ENCODE results near the gene MPPED1.

MPPED1 gene

DNA sequence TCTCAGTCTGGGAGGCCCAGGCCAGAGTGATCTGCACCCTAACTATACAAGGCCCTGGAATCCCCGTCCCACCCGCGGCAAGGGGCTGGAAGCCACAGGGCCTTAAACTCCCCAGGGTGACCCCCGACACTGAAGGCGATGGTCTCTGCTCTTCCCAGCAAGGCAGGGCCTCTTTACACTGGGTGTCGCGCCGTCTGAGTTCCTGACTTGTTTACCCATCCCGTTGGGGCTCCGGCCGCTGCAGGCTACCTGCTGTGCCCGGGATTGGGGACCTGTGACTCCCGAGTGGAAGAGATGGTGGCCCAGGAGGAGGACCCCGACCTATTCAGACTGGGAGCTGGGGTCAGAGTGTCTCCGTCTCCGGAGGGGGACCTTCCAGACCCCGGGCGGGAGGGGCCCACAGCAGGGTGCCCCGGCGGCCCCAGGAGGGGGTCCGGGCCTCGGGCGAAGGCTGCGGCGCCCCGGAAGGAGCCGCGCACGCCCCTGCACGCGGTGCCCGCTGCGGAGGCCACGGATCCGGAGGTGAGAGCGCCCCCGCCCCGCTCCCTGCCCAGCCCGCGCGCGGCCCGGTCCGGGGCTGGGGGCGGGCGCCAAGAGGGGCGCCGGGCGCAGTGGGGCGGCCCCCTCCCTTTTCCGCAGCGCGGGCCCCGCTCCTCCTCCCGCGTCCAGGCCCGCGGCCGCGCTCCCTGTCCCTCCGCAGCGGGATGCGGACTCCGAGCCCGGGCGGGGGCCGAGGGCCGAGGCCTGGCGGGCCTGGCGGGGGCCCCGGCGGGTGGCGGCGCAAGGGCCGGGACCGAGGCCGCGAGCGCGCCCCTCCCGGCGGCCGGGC lies 560 bp upstream of the MPPED1 start:
- no peak for DNase-seq (ENCODE audit: low spot score)

DNA sequence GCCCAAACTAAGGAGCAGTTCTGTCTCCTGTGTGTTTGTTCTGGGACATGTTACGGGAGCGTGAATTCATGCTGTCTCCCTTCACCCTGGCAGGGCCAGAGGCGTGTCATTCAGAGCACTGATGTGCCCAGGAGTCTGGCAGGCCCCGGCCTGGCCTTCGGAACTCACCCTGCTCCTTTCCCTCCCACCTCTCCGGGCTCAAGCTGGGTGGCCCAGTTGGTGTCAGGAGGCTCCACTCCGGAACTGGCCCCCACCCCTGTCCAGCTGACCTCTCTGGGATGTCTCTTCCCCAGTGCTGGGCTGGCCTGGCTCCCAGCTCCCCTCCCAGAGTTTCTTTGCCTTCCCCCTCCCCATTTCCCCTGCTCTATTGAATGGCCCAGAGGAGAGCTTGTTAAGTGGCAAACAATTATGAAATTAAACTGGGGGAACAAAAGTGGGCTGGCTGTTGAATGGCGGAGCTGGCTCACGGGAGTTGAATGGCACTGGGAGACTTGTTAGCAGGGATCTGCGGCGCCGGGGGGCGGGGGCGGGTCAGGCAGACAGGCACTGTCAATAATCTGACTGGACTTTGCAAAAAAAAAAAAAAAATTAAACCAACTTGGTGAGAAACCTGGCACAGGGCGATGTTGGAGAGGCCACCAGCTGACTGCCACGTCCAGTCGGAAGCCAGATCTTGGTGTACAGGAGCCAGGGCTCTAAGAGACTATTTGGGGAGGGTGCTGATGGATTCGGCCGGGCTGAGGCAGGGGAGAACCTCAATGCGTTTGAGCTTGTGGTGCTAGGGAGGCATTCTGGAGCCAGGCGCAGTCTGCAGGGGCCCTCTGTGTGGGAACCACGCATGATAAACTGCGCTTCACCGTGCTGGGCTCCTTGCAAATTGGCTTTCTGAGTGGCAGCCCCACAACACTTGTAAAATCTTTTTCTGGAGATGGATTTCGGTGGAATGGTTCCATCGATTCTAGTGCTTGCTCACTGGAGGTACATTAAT lies 1.3 kb downstream of the MPPED1 start:
- DNase-seq (ENCODE audit: low spot score), result no peak

DNA sequence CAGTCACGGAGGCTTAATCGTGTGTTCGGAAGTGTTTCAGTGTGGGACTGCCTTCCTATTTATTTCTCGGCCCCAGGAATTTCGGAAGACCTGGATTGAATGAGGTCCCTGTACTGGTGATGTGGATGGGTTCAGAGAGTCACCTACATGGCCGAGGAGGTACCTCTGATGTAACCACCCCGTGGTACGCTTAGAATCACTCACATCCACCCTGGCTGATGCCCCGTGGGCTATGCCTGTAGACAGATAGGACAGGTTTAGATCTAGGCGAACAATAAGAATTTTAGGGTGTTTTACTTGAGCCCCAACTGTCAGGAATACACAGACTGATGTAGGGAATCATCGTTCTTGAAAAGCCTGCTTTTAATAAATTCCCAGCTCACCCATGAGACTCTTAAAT lies 2.0 kb downstream of the MPPED1 start:
- no peak for DNase-seq (ENCODE audit: low spot score)

DNA sequence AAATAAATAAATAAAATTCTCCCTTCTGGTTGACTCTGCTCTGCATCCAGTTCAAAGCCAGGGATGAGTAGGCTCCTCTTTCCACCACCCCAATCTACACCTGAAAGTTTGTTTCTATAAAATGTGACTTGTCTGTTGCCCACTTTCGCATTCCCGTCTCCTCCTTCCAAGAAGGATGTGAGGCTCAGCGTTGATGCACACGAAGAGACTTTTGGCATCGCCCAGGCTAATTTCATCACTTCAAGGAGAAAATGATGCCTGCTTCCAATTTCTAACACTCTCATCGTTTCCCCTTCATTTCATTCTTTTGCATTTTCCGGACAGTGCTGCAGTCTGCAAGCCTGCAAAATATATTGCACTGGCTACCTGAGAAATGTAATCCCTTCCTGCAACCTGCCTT lies 3.9 kb downstream of the MPPED1 start:
- no peak for DNase-seq (ENCODE audit: low spot score)

DNA sequence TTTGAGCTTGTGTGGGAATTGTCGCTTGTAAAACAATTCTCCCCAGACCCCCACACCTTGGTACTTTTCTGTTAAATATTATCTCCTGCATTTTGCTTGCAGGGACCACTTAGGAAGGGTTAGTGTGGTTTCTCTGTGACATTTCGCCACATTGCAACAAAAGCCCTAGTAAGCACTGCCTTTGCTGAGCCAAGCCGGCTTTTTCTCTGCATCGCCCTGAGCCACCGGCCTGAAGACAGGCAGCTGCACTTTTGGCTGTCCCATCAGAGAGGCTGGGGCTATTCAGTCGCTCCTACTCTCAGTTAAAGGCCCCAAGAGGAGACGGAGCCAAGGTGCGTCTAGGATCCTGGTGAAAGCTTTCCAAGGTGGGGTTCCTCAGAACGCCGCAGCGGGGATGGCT lies 5.7 kb downstream of the MPPED1 start:
- no peak for DNase-seq (ENCODE audit: low spot score)

DNA sequence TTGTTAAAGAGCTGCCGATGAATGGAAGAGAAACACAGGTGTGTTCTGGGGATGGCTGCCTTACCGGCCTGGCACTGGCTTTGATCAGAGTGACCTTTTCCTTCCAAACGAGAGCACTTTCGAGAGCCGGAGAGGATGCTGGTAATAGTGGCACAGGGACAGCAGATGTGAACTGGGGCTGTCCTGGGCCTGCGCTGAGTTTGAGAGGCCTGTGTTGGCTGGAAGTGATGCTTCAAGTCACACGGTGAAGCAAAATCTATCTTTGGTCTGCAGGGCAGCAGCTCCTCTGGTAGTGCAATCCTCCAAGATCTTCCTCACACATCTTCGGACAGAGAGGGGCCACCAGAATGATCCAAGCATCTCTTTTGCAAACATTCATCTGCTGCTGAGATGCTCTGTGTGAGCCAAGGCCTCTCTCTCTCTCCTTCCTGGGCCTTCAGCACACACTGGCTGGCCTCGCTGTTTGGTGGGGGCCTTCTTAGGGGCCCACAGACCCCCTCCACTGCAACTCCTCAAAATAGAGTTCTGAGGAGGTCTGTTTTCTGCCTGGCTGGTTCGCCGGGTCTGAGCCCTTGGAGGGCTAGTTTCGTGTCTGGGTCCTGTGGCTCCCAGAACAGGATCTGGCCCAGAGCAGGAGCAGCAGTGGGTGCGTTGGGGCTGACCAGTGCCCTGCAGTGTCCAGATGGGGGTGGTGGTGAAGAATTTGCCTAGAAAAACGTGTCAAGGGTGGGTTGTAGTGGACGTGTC lies 6.4 kb downstream of the MPPED1 start:
- DNase-seq (ENCODE audit: low spot score), result no peak

DNA sequence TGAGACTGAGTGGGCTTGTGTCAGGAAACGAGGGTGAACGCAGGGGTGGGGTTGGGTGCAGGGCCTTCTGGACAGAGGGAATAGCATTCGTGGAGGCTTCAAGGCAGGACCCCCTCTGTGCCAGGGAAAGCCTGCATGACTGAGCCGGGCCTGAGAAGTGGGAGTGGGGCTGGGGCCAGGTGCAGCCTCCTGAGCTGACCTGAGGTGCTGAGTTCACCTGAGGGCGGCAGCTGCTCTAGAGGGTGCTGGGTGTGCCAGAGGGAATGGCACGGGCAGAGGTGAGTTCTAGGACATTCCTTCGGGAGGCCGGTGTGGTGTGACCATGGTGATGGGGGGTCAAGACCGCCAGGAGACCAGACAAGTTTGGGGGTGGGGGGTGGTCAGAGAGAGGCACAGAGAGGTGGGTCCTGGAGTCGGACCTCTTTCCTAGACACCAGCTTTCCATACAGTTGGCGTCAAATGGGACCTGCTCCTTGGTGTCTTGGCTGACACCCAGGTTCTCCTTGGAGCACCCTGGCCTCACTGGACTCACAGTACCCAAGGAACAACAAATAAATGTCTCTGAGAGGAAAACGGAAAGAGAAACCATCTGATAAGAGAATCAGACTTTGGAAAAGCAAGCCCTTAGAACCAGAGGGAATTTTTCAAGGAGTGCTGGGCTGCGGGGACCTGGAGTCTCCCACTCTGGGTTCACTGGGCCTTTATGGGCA lies 7.7 kb downstream of the MPPED1 start:
- no peak for DNase-seq (ENCODE audit: low spot score)

DNA sequence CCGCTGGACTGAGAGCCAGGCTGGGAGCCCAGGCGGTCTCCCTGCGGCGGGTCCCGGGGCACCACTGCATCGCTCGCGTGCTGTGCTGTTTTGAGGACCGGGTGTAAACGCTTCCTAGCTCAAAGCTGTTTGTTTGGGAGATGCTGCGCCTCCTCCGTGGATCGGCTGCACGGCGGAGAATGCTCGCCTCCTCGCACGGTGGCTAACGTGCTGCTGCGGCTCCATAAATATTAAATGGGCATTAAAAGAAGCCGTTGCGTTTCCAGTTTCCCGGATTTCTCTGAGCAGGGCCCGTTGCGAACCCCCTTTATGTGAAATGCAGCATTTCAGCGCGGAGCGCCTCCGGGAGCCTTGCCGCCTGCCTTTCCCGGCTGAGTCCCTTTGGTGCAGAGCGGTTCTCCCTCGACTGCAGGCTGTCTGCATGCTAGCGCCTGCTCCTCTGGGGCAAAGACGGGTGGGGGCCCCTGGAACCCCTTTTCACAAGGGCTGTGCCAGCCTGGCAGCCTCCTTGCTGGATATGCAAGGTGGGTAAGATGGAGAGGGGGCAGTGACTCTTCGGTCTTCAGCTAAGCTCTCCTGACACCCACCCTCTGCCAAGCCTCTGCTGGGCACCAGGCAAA lies 9.3 kb downstream of the MPPED1 start:
- no peak for DNase-seq (ENCODE audit: low spot score)

DNA sequence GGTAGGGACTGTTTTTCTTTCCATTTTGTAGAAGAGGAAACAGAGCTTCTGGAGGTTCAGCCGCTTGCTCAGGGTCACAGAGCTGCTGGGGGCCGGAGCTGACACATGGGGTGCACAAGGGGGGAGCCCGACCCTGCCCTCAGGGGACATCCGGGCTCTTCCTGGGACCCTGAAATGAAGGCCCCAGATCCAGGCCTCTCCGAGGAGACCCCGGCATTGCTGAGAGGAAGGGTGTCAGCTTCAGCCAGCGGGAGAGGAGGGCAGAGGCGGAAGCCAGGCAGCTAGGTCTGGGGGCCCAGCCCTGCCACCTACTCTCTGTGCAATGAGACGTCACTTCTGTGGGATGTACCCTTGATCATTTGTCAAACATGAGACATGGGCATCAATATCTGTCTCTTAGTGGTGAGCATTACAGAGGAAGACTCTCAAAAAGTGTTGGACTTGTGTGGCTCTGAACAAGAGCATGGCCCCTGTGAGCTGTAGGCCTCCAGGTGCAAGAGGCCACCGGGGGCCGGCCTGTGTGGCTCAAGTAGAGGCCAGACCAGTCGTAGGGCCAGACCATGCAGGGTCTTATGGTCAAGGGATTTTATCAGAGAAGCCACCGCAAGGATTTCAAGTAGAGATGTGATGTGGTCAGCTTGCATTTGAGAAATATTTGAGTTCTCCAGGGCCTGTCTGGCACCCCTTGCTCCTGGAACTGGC lies 10.3 kb downstream of the MPPED1 start:
- no peak for DNase-seq (ENCODE audit: low spot score)

DNA sequence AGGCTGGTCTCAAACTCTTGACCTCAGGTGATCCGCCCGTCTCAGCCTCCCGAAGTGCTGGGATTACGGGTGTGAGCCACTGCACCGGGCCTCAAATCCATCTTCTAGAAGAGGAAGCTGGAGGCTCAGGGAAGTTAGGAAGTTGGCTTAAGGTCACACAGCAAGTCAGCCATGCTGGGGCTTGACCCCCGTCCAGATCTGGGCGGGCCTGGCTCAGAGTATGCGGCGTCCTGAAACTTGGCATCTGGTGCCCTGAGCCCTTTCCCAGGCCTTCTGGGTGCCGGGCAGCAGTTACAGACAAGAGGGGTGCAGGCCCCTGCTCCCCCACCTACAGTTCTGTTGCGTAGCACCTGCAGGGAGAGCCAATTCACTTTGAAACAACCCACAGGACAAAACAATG lies 11.2 kb downstream of the MPPED1 start:
- no peak for DNase-seq (ENCODE audit: low spot score)

DNA sequence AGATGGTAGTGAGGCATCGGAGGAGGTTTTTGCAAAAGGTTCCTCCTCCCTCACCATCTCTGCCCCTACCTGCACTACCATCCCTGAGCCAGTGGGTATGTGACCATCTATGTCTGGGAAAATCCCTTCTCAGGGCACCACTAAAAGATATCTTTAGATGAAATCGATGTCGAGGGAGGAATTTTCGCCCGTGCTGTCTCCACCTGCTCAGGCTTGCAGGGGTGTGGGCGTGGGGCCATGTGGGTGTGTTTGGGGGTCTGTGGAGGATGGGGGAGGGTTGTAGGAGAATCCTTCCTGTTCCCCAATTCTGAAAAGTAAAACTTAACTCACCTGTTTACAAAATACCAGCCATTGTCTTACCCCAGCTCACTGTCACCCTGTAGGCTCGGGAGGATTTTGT lies 12.4 kb downstream of the MPPED1 start:
- DNase-seq (ENCODE audit: low spot score), result no peak

DNA sequence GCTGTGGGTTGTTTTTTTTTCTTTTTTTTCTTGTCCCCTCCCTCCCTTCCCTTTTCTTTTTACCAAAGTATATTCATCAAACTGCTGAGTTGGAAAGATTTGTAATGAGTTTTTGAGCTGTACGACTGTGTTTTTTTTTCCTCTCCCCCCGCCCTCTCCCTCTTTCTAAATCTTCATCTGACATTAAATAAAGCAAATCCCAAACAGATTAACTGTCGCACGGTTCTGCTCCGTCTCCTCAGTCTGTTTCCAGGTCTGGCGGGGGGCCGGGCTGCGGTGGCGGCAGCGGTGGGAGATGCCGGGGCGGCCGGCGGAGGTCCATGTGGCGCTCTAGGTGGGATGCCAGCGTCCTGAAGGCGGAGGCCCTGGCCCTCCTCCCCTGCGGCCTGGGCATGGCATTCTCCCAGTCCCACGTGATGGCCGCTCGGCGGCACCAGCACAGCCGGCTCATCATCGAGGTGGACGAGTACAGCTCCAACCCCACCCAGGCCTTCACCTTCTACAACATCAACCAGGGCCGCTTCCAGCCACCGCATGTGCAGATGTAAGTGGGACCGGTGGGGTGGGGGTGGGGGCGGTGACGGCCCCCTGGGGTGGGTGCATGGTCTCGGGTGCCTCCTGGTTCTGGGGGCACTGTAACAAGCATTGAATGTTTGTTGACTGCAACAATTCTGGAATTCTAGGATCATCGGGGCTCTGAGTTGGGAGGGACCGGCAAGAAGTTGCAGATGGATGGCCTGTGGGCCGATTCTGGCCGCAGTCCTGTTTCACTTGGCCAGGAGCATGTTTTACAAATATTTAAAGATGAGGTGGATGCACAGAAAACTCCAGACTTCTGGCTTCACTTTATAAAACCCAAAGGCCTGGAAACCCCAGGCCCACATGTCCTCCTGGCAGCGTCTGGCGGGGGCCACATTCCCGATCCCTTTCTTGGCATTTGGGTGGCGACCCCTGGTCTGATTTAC lies 13.1 kb downstream of the MPPED1 start:
- DNase-seq (ENCODE audit: low spot score), result no peak

DNA sequence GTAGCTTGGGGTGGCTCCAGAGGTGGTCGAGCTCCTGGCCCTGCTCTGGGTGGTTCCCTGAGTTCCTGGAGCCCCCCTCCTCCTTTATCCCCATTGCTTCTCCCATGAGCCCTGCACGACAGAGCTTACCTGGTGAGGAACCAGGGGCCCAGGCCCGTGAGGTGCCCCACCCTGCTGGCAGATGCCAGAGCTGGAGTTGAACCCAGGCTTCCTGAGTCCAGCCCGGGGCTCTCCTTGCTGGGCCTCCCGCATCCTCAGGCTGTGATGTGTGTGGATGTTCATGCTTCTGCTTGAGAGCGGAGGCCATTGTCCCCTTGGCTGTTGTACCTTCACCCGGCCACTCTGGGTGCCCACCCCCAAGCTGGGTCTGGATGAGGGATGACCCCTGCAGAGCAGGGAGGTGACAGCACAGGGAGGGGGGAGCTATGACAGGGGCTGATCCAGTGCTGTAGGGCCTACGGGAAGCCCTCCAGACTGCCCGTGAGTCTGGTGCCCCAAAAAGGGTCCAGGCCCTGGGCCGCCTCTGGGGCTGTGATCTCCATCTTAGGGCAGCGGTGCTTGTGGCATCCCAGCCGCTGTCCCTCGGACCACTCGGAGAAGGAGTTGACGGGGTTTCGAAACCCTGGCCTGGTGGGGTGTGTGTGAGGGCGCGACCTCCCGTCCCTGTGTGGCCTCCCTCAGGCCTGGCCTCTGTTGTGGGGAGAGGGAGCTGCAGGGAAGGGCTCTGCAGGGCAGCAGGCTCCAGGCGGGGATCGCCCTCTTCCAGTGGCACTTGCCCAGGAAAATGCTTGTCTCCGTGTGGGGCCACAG lies 14.4 kb downstream of the MPPED1 start:
- no peak for DNase-seq (ENCODE audit: low spot score)

DNA sequence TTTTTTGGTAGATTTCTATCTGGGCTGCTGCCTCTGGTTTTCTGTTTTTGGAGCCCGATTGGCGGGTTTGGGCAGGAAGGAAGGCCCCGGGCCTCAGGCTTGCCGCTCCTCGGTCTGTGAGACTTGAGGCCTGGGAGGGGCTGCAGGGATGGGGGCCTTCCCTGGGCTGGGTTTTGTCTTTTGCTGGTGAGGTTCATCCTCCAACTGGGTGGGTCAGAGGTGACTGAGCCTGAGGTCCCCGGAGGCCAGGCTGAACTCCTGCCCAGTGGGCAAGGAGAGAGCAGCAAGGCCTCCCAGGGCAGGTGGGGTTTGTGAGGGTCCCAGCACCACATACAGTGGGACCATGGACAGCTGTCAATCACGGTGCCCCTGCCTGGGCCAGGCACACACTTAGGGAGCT lies 15.0 kb downstream of the MPPED1 start:
- no peak for DNase-seq (ENCODE audit: low spot score)

DNA sequence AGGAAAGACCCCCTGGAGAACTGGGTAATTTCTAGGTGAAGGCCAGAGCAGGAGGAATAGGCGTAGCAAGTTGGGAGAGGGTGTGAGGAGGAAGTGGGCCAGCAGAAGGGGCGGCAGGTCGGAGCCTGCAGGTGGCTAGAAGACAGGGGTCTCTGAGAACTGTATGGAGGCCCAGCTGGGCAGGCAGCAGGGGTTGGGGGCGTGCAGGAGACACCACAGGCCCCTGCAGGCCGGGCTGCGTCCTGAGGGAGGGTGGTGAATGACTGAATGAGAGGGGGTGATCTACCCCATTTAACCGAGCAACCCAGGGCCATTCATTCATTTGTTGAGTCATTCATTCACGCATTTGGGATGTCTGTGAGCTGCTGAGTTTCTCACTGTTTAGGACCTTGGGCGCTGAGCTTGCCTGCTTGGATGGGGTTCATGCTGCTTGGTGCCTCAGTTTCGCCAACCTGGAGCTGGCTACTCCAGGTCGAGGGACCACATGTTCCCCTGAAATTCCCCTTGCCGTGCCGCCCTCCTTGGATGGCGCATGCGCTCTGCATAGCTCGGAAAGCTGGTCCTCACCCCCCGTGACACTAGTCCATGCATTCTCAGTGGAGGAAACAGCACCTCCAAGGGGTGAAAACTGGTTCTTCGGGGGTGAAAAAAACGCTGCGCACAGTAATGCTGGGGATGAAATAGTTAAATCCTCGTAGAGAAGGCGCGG lies 15.6 kb downstream of the MPPED1 start:
- no peak for DNase-seq (ENCODE audit: low spot score)

DNA sequence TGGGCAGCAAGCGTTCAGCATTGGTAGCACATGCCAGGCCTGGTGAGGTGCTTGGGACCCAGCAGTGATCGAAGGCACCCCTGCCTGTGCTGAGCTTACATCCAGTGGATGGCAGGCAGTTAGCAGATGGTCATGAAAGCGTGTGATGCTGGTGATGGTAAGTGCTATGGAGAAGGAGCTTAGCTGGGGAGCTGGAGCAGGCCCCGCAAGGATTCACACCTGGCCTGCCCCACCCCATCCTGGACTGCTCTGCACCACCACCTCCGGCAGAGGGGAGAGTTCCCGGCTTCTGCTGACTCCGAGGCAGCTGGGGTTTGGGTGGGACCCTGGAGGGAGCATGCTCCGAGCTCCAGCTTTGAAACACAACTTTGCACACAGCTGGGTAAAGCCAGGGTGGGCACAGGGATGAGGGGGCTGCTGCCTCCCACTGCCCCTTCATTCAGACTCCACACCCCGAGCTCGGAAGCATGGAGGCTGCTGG lies 16.2 kb downstream of the MPPED1 start:
- no peak for DNase-seq (ENCODE audit: low spot score)

DNA sequence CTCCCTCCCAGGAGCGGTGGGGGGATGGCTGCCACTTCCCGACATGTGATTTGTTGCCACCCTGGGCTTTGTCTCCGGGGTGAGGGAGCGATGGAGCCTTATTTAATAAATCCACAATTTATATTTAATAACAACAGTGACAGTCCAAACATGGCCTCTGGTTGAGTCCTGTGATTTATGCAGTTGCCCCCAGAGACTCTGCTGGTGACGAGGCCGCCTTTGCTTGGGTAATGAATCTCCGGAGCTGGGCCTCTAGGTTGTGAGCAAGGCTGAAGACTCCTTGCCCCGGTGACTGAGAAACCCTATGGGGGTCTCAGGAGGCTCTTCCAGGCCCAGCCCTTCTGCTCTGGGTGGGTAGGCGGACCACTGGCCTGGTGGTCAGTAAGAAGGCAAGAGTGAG lies 16.7 kb downstream of the MPPED1 start:
- DNase-seq (ENCODE audit: low spot score), result no peak

DNA sequence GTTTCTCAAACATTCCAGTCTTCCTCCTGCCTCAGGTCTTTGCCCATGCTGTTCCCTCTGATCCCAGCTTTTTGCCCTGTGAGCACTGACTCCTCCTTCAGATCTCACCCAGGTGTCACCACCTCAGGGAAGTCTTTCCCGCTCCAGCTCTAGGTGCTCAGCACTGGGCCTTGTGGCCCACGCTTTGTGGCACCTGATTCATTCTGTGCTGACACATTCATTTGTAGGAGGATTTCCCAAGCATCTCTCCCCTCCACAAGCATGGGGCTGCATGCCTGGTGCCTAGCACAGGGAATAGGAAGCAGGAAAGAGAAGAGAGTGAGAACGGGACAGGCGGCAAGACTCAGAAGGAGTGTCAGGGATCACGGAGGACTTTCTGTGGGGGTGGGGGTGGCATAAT lies 17.6 kb downstream of the MPPED1 start:
- DNase-seq (ENCODE audit: low spot score), result no peak

Data from putamen (tissue), 1 donor.